ENCODE measurements around the gene KBTBD2. TPM values are rescaled to one million over a fixed set of nuclear protein-coding genes. Genes with fewer than 3 reads are reported as not detected.

Gene KBTBD2
- total and polyA plus RNA-seq, 11 donors = 10.4 to 39.3 (median 28.5) TPM

GRCh38 chr7:32893722-32894121 lies 2.2 kb upstream of the KBTBD2 start:
- ATAC-seq (no peak), DNase-seq (no peak)
- H3K4me1 ChIP-seq = peaks cover 4 to 32% (median 27%) of the 10 kb centered on the region in 12 donors
- peak overlapping the region in 10 of 12 donors; percentile 93 to 100 (median 98) for H3K27ac ChIP-seq
- no peaks in the 10 kb centered on the region for H3K36me3 ChIP-seq
- no peak overlapping the region for H3K4me3 ChIP-seq
- no peak for TF ChIP-seq CTCF (IDR thresholded peaks at IDR 0.05)
- no peak for TF ChIP-seq POLR2A (IDR thresholded peaks at IDR 0.05)
- no peaks in the 10 kb centered on the region for H3K9me3 ChIP-seq
- intact Hi-C loops (cut with DNase I) = loop anchor here in 9 of 10 donors (2.0 to 10.0 kb wide), 9 partner anchors 44 to 399 kb away; partner anchors contain the start of genes FKBP9 (in 4 of the 9), AVL9 (in 1 of the 9), LSM5 (in 1 of the 9) and NT5C3A (in 1 of the 9)
- WGBS, 4 donors = 90 to 94% (median 92%) methylated on average over 3 of the region's 3 CpGs
- no peaks in the 10 kb centered on the region for H3K27me3 ChIP-seq

GRCh38 chr7:32893207-32893524 lies 1.6 kb upstream of the KBTBD2 start:
- Histone ChIP-seq H3K27me3 (no peaks in the 10 kb centered on the region), H3K9me3 (no peaks in the 10 kb centered on the region), H3K4me1 (peaks cover 4 to 38% (median 33%) of the 10 kb centered on the region in 12 donors), H3K36me3 (no peaks in the 10 kb centered on the region), H3K4me3 (peak overlapping the region in 6 of 12 donors; percentile 64 to 89 (median 80)), H3K27ac (peak overlapping the region; percentile 82 to 100 (median 98))
- intact Hi-C loops (cut with DNase I) = loop anchor here in 9 of 10 donors (2.0 to 10.0 kb wide), 9 partner anchors 44 to 398 kb away; partner anchors contain the start of genes FKBP9 (in 4 of the 9), AVL9 (in 1 of the 9), LSM5 (in 1 of the 9) and NT5C3A (in 1 of the 9)
- DNase-seq = no peak
- TF ChIP-seq CTCF (IDR thresholded peaks at IDR 0.05) = no peak
- TF ChIP-seq POLR2A (IDR thresholded peaks at IDR 0.05) = no peak
- no peak for ATAC-seq
- WGBS, 4 donors = 45 to 53% (median 51%) methylated on average over 4 of the region's 4 CpGs

GRCh38 chr7:32892521-32893206 lies 1.1 kb upstream of the KBTBD2 start:
- intact Hi-C loops (cut with DNase I) = loop anchor here in 9 of 10 donors (2.0 to 10.0 kb wide), 9 partner anchors 45 to 398 kb away; partner anchors contain the start of genes FKBP9 (in 4 of the 9), AVL9 (in 1 of the 9), LSM5 (in 1 of the 9) and NT5C3A (in 1 of the 9)

More at GRCh38 chr7:32892521-32893206, 1.1 kb upstream of the KBTBD2 start:
- DNase-seq = peak; percentile 50 to 69 (median 56)
- peak overlapping the region; percentile 82 to 100 (median 98) for H3K27ac ChIP-seq
- no peaks in the 10 kb centered on the region for H3K9me3 ChIP-seq
- peaks cover 6 to 43% (median 38%) of the 10 kb centered on the region in 12 donors for H3K4me1 ChIP-seq
- H3K4me3 ChIP-seq = peak overlapping the region; percentile 20 to 98 (median 80)
- WGBS, 4 donors = 0 to 2% (median 1%) methylated on average over 19 to 22 of the region's 22 CpGs
- H3K36me3 ChIP-seq = no peaks in the 10 kb centered on the region
- no peaks in the 10 kb centered on the region for H3K27me3 ChIP-seq
- ATAC-seq = peak; percentile 7 to 32 (median 22)
- TF ChIP-seq CTCF (IDR thresholded peaks at IDR 0.05) (no peak), POLR2A (IDR thresholded peaks at IDR 0.05) (no peak)
